PFSK-1 (cell line): ENCODE measurements around the gene NAA16.

ENCODE experiments used
- FOXP2 ChIP-seq: optimal IDR thresholded peaks from 2 replicates; pipeline ENCODE3; 2011; ENCODE audit warnings: borderline replicate concordance, control low read depth, inconsistent platforms; ENCODE audit not compliant: insufficient read depth; ENCODE audit errors: extremely low read length, extremely low read depth
- POLR2AphosphoS5 ChIP-seq: IDR thresholded peaks from 2 replicates; pipeline ENCODE4 v1.6.1; 2012; ENCODE audit warnings: low read depth, mild to moderate bottlenecking, control low read depth, low read length, moderate library complexity
- REST ChIP-seq, 2 experiments: IDR thresholded peaks; 2 replicates each; pipeline versions ENCODE4 v1.6.1 to v1.8.0; 2011 to 2012; ENCODE audit warnings: low read depth in 2 of 2, low read length in 2 of 2, control low read depth in 1 of 2, inconsistent platforms in 1 of 2, mild to moderate bottlenecking in 1 of 2, moderate library complexity in 1 of 2; ENCODE audit not compliant: insufficient read depth in 1 of 2
- SIN3A ChIP-seq: IDR thresholded peaks from 2 replicates; pipeline ENCODE4 v1.6.1; 2012; ENCODE audit warnings: mild to moderate bottlenecking, low read length, moderate library complexity, borderline replicate concordance; ENCODE audit not compliant: insufficient read depth
- TAF1 ChIP-seq: IDR thresholded peaks from 2 replicates; pipeline ENCODE4 v1.6.1; 2012; ENCODE audit warnings: low read length, control low read depth, borderline replicate concordance; ENCODE audit not compliant: insufficient read depth

NAA16 gene

GRCh38 chr13:41420146-41420545 is 109.1 kb downstream of the NAA16 start:
- TF ChIP-seq SIN3A, result no peak
- no peak for TF ChIP-seq FOXP2
- TF ChIP-seq REST (IDR thresholded peaks at IDR 0.05; ENCODE audit: insufficient read depth in 1 of 2, low read depth in 2 of 2, low read length in 2 of 2), result no peak
- TF ChIP-seq POLR2AphosphoS5, result no peak
- no peak for TF ChIP-seq TAF1

- TF ChIP-seq POLR2AphosphoS5 (no peak), TAF1 (no peak), FOXP2 (no peak), SIN3A (no peak), REST (IDR thresholded peaks at IDR 0.05; ENCODE audit: insufficient read depth in 1 of 2, low read depth in 2 of 2, low read length in 2 of 2) (no peak)
These were observed 115.0 kb downstream of the NAA16 start for GRCh38 chr13:41426047-41426446.
